ENCODE results near the gene CYTH4. TPM values are rescaled to one million over a fixed set of nuclear protein-coding genes. Genes with fewer than 3 reads are reported as not detected.

CYTH4 gene
- total and polyA plus RNA-seq, 2 of the 13 experiments (the other 11 are each of a cell fraction or from before 2014, with no cell fraction given) = not detected

DNA sequence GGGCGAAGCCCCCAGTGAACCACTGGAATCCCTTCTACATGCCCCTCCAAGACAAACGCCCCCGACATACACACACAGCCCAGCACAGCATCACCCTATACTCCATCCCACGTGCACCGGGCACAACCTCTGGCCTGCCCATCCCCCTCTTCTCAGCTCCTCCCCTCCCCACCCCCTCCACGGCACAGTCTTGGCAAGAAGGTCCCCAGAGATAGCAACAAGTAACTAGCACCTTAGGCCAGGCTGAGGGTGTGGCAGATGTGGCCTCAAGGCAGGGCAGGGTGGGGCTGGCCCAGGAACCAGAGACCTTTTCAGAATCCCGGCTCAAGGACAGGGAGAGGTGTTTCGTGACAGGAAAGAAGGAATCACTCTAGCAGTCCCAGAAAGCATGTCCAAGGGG, 54.3 kb downstream of the CYTH4 start (continued):
- TF ChIP-seq TAF15 (IDR thresholded peaks at IDR 0.05; ENCODE audit: low read depth, low read length, poor library complexity, severe bottlenecking) (no peak), NFE2 (CRISPR knock-in tag; IDR thresholded peaks at IDR 0.05) (no peak), EED (CRISPR knock-in tag; IDR thresholded peaks at IDR 0.05) (no peak), PCBP2 (optimal IDR thresholded peaks at IDR 0.05; ENCODE audit: low read depth, low read length, poor library complexity, severe bottlenecking) (no peak)
- TF ChIP-seq, protein P1, sequence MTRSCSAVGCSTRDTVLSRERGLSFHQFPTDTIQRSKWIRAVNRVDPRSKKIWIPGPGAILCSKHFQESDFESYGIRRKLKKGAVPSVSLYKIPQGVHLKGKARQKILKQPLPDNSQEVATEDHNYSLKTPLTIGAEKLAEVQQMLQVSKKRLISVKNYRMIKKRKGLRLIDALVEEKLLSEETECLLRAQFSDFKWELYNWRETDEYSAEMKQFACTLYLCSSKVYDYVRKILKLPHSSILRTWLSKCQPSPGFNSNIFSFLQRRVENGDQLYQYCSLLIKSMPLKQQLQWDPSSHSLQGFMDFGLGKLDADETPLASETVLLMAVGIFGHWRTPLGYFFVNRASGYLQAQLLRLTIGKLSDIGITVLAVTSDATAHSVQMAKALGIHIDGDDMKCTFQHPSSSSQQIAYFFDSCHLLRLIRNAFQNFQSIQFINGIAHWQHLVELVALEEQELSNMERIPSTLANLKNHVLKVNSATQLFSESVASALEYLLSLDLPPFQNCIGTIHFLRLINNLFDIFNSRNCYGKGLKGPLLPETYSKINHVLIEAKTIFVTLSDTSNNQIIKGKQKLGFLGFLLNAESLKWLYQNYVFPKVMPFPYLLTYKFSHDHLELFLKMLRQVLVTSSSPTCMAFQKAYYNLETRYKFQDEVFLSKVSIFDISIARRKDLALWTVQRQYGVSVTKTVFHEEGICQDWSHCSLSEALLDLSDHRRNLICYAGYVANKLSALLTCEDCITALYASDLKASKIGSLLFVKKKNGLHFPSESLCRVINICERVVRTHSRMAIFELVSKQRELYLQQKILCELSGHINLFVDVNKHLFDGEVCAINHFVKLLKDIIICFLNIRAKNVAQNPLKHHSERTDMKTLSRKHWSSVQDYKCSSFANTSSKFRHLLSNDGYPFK (CRISPR knock-in tag; IDR thresholded peaks at IDR 0.05; ENCODE audit: borderline replicate concordance) = no peak

DNA sequence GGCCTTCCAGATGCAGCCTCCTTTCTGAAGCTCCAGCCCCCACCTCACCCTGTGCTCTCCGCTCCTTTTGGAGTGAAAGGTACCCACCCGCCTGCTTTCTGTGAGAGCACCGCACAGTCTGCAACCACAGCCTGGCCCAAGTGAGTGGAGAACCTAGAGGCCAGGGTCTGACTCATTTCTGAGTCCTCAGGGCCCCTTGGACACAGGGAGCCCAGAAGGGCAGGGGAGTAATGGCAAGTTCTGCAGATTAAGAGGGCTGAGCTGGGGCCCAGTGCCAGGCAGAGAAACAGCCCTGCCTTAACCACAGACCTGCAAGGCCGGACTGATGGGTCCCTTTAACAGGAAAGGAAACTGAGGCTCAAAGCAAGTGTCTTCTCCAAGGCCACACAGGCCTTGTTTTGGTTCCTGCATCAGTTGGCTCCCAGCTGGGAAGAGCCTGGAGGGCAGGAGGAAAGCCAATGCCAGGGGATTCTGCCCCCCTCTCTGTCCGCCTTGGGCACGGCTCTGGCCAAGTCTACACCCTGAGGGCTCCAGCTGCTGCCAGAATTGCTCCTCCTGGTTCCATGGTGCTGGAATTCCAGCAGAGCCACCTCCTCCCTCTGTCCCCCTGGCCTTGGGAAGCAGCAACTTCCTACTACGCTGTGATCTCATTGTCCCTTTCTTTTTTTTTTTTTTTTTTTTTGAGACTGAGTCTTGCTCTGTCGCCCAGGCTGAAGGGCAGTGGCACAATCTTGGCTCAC, 55.1 kb downstream of the CYTH4 start:
- no peak overlapping the region for H3K27ac ChIP-seq (ENCODE audit: extremely low read length, insufficient read depth, low read length)
- no peaks in the 10 kb centered on the region for H3K36me3 ChIP-seq (replicated peaks in 1 of 2; ENCODE audit: control insufficient read depth in 1 of 2, insufficient read depth in 2 of 2, low read length in 2 of 2)
- H3K27me3 ChIP-seq (ENCODE audit: control insufficient read depth in 1 of 2, insufficient read depth in 2 of 2, low read length in 2 of 2) = peaks cover 0 to 25% of the 10 kb centered on the region in 2 experiments; a peak in 3 of 5 replicates
- ChIA-PET CTCF (ENCODE audit: low intra/inter-chr PET ratio, low total read pairs) (no interaction called here), POLR2A (no interaction called here)
- no peak for DNase-seq (ENCODE audit: low spot score)
- in situ Hi-C loops (cut with HindIII; ENCODE audit: extremely low pct_ligation_motif_present, low pct_unique_long_range_greater_than_20kb) = no loop called here
- no peak for ATAC-seq
- intact Hi-C loops (cut with micrococcal nuclease; ENCODE audit: unreplicated experiment) = no loop called here
- BruUV-seq (replicated peaks) = no TSS peak
- no peak overlapping the region for H3K9ac ChIP-seq (ENCODE audit: insufficient read depth, low read depth, low read length)
- no peak overlapping the region for H3K4me3 ChIP-seq (replicated peaks in 1 of 3; ENCODE audit: insufficient read depth in 1 of 3, low read depth in 2 of 3, low read length in 3 of 3)
- peaks cover 1% of the 10 kb centered on the region; the same call in 1 of the 2 replicates for H3K4me1 ChIP-seq (ENCODE audit: insufficient read depth, low read length)
- H3K9me3 ChIP-seq (ENCODE audit: low read length) = no peaks in the 10 kb centered on the region
- 43% methylated on average over 6 of the region's 8 CpGs for WGBS (ENCODE audit: low lambda C conversion rate)
- no peak overlapping the region for H3K4me2 ChIP-seq (ENCODE audit: low read depth, low read length)
- no peaks in the 10 kb centered on the region for H3K79me2 ChIP-seq (ENCODE audit: insufficient read depth, low read length)
- H4K20me1 ChIP-seq (ENCODE audit: insufficient read depth, low read length) = no peaks in the 10 kb centered on the region
- no peak for FAIRE-seq
- H2AFZ ChIP-seq (ENCODE audit: low read length) = no peak overlapping the region
- TF ChIP-seq GTF3A (CRISPR knock-in tag; conservative IDR thresholded peaks at IDR 0.05) (no peak), SSRP1 (CRISPR knock-in tag; IDR thresholded peaks at IDR 0.05) (no peak), ZNF468 (CRISPR knock-in tag; IDR thresholded peaks at IDR 0.05) (no peak), ZNF878 (CRISPR knock-in tag; IDR thresholded peaks at IDR 0.05) (no peak), ZNF703 (CRISPR knock-in tag; IDR thresholded peaks at IDR 0.05; ENCODE audit: borderline replicate concordance) (no peak), TGIF2 (CRISPR knock-in tag; IDR thresholded peaks at IDR 0.05) (no peak), ZNF747 (CRISPR knock-in tag; IDR thresholded peaks at IDR 0.05; ENCODE audit: borderline replicate concordance) (no peak), ZNF260 (CRISPR knock-in tag; IDR thresholded peaks at IDR 0.05; ENCODE audit: borderline replicate concordance, low read depth) (no peak), ZNF383 (CRISPR knock-in tag; IDR thresholded peaks at IDR 0.05; ENCODE audit: borderline replicate concordance) (no peak), KDM5A (IDR thresholded peaks at IDR 0.05; ENCODE audit: borderline replicate concordance, low read length) (no peak)
- TF ChIP-seq, protein P2, sequence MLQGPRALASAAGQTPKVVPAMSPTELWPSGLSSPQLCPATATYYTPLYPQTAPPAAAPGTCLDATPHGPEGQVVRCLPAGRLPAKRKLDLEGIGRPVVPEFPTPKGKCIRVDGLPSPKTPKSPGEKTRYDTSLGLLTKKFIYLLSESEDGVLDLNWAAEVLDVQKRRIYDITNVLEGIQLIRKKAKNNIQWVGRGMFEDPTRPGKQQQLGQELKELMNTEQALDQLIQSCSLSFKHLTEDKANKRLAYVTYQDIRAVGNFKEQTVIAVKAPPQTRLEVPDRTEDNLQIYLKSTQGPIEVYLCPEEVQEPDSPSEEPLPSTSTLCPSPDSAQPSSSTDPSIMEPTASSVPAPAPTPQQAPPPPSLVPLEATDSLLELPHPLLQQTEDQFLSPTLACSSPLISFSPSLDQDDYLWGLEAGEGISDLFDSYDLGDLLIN (CRISPR knock-in tag; IDR thresholded peaks at IDR 0.05; ENCODE audit: borderline replicate concordance) = no peak
- TF ChIP-seq, protein P3, sequence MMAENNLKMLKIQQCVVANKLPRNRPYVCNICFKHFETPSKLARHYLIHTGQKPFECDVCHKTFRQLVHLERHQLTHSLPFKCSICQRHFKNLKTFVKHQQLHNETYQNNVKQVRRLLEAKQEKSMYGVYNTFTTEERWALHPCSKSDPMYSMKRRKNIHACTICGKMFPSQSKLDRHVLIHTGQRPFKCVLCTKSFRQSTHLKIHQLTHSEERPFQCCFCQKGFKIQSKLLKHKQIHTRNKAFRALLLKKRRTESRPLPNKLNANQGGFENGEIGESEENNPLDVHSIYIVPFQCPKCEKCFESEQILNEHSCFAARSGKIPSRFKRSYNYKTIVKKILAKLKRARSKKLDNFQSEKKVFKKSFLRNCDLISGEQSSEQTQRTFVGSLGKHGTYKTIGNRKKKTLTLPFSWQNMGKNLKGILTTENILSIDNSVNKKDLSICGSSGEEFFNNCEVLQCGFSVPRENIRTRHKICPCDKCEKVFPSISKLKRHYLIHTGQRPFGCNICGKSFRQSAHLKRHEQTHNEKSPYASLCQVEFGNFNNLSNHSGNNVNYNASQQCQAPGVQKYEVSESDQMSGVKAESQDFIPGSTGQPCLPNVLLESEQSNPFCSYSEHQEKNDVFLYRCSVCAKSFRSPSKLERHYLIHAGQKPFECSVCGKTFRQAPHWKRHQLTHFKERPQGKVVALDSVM (CRISPR knock-in tag; IDR thresholded peaks at IDR 0.05) = no peak
